Activated naive CD8-positive, alpha-beta T cell treated with anti-CD3 and anti-CD28 coated beads for 36 hours (primary cell): ENCODE results near the gene KCNA10. TPM values are rescaled to one million over a fixed set of nuclear protein-coding genes. Genes with fewer than 3 reads are reported as not detected.

Experiments used
- DNase-seq: peaks from one replicate; pipeline ENCODE4 v3.0.0; 2021
- H3K27ac Mint-ChIP-seq: one replicate; pipeline ENCODE4 v1.8.0; 2022; ENCODE audit warnings: mild to moderate bottlenecking, moderate library complexity, mixed read lengths
- H3K27me3 Mint-ChIP-seq: one replicate; pipeline ENCODE4 v1.8.0; 2022; ENCODE audit warnings: mild to moderate bottlenecking, mixed read lengths
- H3K36me3 Mint-ChIP-seq: one replicate; pipeline ENCODE4 v1.8.0; 2021; ENCODE audit warnings: mild to moderate bottlenecking, mixed read lengths
- H3K4me1 Mint-ChIP-seq: one replicate; pipeline ENCODE4 v1.8.0; 2021; ENCODE audit warnings: mixed read lengths
- H3K4me3 Mint-ChIP-seq: one replicate; pipeline ENCODE4 v1.8.0; 2022; ENCODE audit warnings: mild to moderate bottlenecking, moderate library complexity, mixed read lengths
- H3K9me3 Mint-ChIP-seq: one replicate; pipeline ENCODE4 v1.8.0; 2022; ENCODE audit warnings: mixed read lengths
- total RNA-seq, 2 experiments: library from RNA; stranded (reverse); gene quantifications; one replicate each; pipeline ENCODE4 v1.2.3, GENCODE V29; 2021

Gene KCNA10
- total RNA-seq, 2 experiments from 2014 or later = not detected

DNA sequence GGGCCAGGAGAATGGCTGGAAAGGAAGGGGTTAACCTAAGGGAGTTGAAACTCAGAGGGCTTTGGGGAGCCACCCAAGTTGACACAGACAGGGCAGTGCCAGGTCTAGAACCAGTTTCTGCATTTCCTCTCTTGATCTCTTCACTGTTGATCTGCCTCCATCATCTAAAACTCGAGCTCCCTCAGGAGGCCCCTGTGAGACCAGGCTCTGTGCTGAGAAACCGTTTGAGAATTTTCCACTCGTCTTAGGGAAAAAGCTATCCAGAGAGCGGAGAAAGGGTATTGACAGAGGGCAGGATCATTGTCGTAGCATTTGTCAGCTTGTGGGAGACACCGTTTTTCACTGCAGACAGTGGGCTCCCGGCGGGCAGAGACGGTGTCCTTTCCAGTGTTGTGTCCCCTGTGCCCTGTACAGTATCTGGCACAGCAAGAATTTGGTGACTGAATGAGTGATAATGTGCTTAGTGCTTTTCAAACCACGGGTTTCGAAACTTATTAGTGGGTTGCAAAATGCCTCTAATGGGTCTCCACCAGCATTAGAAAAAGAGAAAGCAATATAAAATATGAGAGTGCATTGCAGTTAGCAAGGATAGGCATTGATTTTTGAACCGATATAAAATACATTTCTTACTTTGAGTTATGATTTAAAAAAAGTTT is 36.9 kb downstream of the KCNA10 start:
- no peaks in the 10 kb centered on the region for H3K36me3 Mint-ChIP-seq
- no peaks in the 10 kb centered on the region for H3K9me3 Mint-ChIP-seq
- H3K4me1 Mint-ChIP-seq = no peaks in the 10 kb centered on the region
- no peak for DNase-seq
- H3K27me3 Mint-ChIP-seq = peaks cover 23% of the 10 kb centered on the region
- H3K27ac Mint-ChIP-seq = no peak overlapping the region
- H3K4me3 Mint-ChIP-seq = no peak overlapping the region

- no peak overlapping the region for H3K27ac Mint-ChIP-seq
- H3K27me3 Mint-ChIP-seq = peaks cover 20% of the 10 kb centered on the region
- no peak overlapping the region for H3K4me3 Mint-ChIP-seq
- H3K4me1 Mint-ChIP-seq = no peaks in the 10 kb centered on the region
- DNase-seq = no peak
- no peaks in the 10 kb centered on the region for H3K9me3 Mint-ChIP-seq
- H3K36me3 Mint-ChIP-seq = no peaks in the 10 kb centered on the region
Observed at GRCh38 chr1:110480356-110481096, 38.4 kb downstream of the KCNA10 start.

DNA sequence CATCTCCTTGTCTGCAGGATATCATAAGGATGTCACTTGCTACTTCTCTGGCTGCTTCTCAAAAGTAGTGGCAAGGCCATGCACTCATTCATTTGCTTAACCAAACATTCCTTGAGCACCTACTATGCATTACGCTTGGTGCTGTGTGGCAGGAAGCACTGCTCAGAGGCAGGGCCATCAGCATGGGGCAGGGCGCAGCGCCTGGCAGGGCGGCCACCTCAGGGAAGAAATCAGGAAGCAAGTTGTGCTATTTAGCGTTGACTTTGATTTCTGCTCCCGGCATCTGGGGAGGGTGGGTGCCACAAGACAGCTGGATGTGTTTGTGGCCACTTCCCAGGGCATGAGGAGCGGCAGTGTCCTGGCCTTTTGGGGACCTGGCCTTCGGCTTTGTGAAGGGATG is 40.1 kb downstream of the KCNA10 start:
- Mint-ChIP-seq H3K9me3 (no peaks in the 10 kb centered on the region), H3K27me3 (peaks cover 10% of the 10 kb centered on the region), H3K27ac (no peak overlapping the region), H3K4me3 (no peak overlapping the region), H3K36me3 (no peaks in the 10 kb centered on the region), H3K4me1 (no peaks in the 10 kb centered on the region)
- no peak for DNase-seq

- Mint-ChIP-seq H3K36me3 (no peaks in the 10 kb centered on the region), H3K4me1 (no peaks in the 10 kb centered on the region), H3K27ac (no peak overlapping the region), H3K27me3 (peaks cover 2% of the 10 kb centered on the region), H3K9me3 (no peaks in the 10 kb centered on the region), H3K4me3 (no peak overlapping the region)
- DNase-seq = no peak
Observed at GRCh38 chr1:110477967-110478640, 40.9 kb downstream of the KCNA10 start.

- DNase-seq = no peak
- Mint-ChIP-seq H3K27ac (no peak overlapping the region), H3K9me3 (no peaks in the 10 kb centered on the region), H3K4me1 (no peaks in the 10 kb centered on the region), H3K36me3 (no peaks in the 10 kb centered on the region), H3K27me3 (no peaks in the 10 kb centered on the region), H3K4me3 (no peak overlapping the region)
Observed at GRCh38 chr1:110477445-110477957, 41.5 kb downstream of the KCNA10 start.

GRCh38 chr1:110477041-110477440 is 41.9 kb downstream of the KCNA10 start:
- DNase-seq = no peak
- Mint-ChIP-seq H3K36me3 (no peaks in the 10 kb centered on the region), H3K4me3 (no peak overlapping the region), H3K4me1 (no peaks in the 10 kb centered on the region), H3K9me3 (no peaks in the 10 kb centered on the region), H3K27ac (no peak overlapping the region), H3K27me3 (no peaks in the 10 kb centered on the region)

DNA sequence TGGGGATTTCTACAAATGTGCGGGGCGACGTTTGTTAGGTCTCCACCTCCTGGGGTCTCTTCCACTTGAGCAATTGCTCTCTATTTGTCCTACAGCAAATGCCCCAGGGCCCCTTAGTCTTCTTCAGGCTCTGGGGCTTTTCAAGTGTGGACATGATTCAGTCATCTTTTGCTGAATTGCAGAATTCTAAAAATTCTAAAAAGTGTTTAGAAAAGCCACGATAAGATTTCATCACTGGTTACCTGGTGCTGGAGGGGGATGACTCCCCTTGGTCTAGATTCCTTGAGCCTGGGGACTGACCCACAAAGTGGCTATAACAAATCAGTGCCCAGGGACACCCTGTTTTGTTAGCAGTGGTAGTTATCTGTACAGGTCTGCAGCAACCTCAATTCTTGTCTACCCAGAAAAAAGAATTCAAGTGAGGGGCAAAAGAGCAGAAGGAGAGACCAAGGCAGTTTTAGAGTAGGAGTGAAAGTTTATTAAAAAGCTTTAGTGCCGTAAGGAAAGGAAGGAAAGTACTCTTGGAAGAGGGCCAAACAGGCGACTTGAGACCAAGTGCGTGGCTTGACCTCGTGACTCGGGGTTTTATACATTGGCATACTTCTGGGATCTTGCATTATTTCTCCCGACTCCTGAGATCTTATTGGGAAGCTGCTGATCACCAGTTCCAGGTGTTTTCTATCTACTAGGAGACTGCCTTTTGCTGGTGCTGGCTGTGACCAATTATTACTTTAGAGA is 42.8 kb downstream of the KCNA10 start:
- Mint-ChIP-seq H3K9me3 (no peaks in the 10 kb centered on the region), H3K4me1 (no peaks in the 10 kb centered on the region), H3K36me3 (no peaks in the 10 kb centered on the region), H3K27ac (no peak overlapping the region), H3K27me3 (no peaks in the 10 kb centered on the region), H3K4me3 (no peak overlapping the region)
- no peak for DNase-seq

- Mint-ChIP-seq H3K4me1 (no peaks in the 10 kb centered on the region), H3K27ac (no peak overlapping the region), H3K36me3 (no peaks in the 10 kb centered on the region), H3K9me3 (no peaks in the 10 kb centered on the region), H3K27me3 (no peaks in the 10 kb centered on the region), H3K4me3 (no peak overlapping the region)
- no peak for DNase-seq
Observed at GRCh38 chr1:110475362-110476027, 43.5 kb downstream of the KCNA10 start.

- Mint-ChIP-seq H3K4me1 (no peaks in the 10 kb centered on the region), H3K4me3 (no peak overlapping the region), H3K27ac (no peak overlapping the region), H3K36me3 (no peaks in the 10 kb centered on the region), H3K9me3 (no peaks in the 10 kb centered on the region), H3K27me3 (no peaks in the 10 kb centered on the region)
- no peak for DNase-seq
Observed at GRCh38 chr1:110474444-110474843, 44.5 kb downstream of the KCNA10 start.

GRCh38 chr1:110472546-110472945 is 46.4 kb downstream of the KCNA10 start:
- Mint-ChIP-seq H3K27me3 (no peaks in the 10 kb centered on the region), H3K36me3 (no peaks in the 10 kb centered on the region), H3K4me1 (no peaks in the 10 kb centered on the region), H3K4me3 (no peak overlapping the region), H3K27ac (no peak overlapping the region), H3K9me3 (no peaks in the 10 kb centered on the region)
- no peak for DNase-seq

DNA sequence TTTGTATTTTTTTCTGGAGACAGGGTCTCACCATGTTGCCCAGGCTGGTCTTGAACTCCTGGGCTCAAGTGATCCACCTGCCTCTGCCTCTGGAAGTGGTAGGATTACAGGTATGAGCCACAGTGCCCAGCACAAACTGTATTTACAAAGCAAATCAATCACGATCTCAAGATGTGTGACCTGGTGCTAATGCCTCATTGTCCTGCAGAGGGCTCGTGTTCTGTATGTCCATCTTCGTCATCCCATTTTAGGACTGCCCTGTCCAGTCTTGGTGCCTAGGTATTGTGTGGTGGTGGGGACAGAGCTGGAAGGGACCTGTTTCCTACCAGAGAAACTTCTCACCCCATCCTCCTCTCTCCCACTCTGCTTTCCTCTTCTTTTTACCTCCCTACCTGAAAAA is 47.8 kb downstream of the KCNA10 start:
- Mint-ChIP-seq H3K4me3 (no peak overlapping the region), H3K36me3 (no peaks in the 10 kb centered on the region), H3K27me3 (no peaks in the 10 kb centered on the region), H3K27ac (no peak overlapping the region), H3K4me1 (no peaks in the 10 kb centered on the region), H3K9me3 (no peaks in the 10 kb centered on the region)
- no peak for DNase-seq

Other genes with a start within 250 kb of the KCNA10 start
- gene RBM15, start 179.8 kb downstream of the KCNA10 start, total RNA-seq = 10 to 100 TPM; 69.8 to 71.0 TPM
- under 1 TPM; 0.20 to 0.21 TPM for gene SLC16A4, start 128.1 kb downstream of the KCNA10 start, total RNA-seq
- gene LAMTOR5, start 111.5 kb downstream of the KCNA10 start, total RNA-seq = 100 to 1,000 TPM; 170 to 173 TPM
- not detected for gene PROK1, start 68.0 kb downstream of the KCNA10 start, total RNA-seq
- gene KCNA2, start 87.2 kb upstream of the KCNA10 start, total RNA-seq = under 1 TPM; 0.04 to 0.08 TPM
- 10 to 100 TPM; 16.6 to 17.5 TPM for gene KCNA3, start 155.8 kb upstream of the KCNA10 start, total RNA-seq